NCI-H128 (cell line): ENCODE measurements around the gene TLR9.
A peak's percentile ranks its signal among the peaks of the same experiment; 100 is the strongest.

Experiments used
- DNase-seq: peaks from one replicate; lab custom pipeline; 2025; ENCODE audit not compliant: unreplicated experiment; lab: John Stamatoyannopoulos, UW

TLR9 gene

DNA sequence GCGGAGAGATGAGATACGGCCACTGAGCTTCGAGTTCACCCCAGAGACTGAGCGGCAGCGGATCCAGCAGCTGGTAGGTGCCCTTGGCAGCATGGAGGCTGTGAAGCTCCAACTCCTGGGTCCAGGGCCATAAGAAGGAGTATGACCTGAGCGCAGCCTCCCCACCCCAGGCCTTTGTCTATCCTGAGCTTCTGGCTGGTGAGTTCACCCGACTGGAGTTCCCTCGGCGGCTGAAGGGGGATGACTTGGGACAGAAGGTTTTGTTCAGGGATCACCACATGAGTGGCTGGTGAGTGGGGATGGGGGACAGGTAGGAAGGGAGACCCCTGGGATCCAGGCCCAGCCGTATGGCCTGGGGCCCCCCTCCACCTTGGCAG, 22.7 kb upstream of the TLR9 start:
- DNase-seq = no peak

DNA sequence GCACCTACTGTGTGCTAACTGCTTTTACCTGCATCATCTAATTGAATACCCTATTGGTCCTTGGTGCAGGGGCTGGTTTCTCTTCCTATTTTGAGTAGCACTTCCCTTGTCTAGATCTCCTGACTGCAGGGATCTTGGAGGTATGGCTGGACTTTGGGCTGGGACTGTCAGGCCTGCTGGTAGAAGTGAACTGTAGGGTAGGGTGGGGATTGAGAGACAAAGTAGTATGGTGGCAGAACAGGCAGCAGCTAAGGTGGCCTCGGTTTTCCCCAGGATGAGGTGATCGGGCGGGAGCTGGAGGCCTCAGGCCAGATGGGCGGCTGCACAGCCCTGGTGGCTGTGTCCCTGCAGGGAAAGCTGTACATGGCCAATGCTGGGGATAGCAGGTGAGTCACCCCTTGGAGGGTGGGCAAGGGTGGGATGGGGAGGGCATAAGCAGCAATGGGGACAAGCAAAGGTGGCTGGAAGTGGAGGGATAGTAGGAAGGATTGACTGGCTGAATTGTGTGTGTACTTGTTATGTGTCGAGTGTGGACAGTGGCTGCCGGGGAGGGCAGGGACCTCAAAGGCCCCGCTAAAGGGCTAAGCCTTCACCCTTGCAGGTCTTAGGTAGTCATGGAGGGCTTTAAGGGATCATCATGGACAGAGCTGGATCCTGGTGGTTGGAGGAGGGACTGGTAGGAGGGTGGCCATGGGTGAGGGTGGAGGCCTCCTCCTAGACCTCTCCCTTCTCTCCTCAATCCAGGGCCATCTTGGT, 22.1 kb upstream of the TLR9 start:
- no peak for DNase-seq

DNA sequence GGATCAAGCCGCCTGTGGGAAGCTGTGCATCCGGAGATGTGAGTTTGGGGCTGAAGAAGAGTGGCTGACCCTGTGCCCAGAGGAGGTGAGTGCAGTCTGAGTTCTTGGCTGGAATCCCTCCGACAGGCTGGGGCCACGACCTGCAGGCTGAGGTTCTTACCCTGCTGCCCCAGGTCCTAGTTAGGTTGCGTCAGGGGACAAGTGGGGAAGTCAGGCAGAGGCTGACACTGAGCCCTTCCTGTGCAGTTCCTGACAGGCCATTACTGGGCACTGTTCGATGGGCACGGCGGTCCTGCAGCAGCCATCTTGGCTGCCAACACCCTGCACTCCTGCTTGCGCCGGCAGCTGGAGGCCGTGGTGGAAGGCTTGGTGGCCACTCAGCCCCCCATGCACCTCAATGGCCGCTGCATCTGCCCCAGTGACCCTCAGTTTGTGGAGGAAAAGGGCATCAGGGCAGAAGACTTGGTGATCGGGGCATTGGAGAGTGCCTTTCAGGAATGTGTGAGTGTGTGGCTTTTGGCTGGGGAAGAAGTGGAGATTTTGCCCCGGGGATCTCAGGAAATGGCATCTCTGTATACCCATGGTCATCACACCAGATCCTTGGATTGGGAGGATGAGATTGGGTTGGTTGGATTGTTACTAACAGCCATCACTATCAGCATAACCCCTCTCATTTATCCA, 21.4 kb upstream of the TLR9 start:
- DNase-seq = no peak

DNA sequence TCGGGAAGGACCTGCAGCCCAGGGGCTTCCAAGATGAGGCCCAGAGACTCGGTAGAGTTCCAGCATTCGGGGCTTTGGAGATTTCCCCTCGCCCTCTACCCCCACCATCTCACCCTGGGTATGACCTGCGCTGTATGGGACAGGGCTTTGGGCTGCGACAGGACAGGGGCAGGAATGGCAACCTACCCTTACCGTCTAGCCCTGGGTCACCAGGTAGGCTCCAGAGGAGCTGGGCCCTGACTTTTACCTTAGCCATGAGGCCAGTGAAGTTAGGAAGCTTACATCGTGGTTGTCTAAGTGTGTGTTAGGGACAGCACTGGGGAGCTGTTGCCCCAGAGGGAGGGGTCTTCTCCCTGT, 20.8 kb upstream of the TLR9 start:
- DNase-seq = no peak

DNA sequence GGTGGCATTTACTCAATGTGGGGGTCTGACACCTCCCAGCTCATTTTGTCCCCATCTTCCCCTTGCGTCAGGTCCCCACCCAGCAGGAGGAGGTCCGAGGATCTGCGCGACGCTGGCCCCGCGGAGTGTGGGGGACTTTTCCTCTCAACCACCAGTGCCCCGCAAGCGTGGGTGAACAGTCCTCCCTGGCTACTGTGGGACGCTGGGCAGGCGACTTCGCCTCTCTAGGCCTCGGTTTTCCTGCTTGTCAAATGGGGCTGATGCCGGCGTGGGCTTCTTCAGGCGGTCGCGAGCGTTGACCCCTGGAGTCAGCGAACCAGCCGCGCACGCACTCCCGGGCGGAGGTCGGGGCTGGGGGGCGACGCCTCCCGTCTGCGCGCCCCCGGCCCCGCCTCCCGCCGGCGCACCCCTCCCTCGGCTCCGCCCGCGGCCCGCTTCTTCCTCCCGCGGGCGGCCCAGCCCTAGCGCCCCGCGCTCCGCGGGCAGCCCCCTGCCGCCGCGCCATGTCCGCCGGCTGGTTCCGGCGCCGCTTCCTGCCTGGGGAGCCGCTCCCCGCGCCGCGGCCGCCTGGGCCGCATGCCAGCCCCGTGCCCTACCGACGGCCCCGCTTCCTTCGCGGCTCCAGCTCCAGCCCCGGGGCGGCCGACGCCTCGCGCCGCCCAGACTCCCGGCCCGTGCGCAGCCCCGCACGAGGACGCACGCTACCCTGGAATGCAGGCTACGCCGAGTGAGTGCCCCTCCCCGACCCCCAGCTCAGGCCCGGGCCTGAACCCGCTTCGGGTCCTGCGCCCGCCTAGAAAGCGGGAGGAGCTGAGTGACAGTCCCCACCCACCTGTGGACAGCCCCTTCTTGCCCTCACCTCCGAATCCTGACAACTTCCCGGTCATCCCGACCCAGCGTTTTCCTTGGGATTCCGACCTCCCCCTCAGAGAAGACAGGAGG, 20.1 kb upstream of the TLR9 start, which contains the start of gene PPM1M:
Gene PPM1M (plus strand): TSS at position 438 of the 942 bp plus-strand sequence. CDS start 66 bp downstream, at position 504.
- DNase-seq = no peak

DNA sequence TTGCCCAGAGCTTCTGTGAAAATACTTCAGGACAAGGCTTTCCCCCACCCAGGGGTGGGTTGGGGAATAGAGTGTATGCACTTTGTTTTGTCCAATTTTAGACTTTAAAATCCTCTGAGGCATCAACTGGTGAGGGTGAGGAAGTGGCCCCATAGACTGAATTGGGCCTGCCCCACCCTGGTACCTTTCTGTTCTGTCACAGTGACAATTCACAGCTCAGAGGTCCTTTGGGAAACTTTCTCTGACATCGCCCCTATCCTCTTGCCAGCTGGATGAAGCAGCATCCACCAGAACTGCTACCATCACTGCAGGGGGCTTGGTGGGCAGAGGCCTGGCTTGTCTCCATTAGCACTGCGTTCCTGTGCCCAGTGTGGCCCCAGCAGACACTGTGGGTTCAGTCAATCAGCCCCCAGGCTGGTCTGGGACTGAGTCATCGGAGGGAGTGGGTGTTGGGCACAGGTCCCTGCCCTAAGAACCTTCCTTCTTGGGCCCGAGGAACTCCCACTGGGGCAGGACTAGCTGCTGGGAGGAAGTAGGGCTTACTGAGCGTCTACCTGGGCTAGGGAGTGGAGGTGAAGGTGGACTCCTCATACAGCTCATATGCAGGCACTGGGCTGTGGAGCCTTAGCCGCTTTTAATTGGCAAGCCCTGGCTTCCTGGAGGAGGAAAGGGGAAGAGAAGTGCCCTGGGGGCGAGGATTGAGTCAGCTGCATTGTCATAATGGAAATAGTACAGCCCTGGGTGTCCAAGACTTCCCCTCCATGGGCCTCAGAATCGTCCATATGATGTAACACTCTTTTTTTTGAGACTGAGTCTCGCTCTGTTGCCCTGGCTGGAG, 18.6 kb upstream of the TLR9 start:
- no peak for DNase-seq

DNA sequence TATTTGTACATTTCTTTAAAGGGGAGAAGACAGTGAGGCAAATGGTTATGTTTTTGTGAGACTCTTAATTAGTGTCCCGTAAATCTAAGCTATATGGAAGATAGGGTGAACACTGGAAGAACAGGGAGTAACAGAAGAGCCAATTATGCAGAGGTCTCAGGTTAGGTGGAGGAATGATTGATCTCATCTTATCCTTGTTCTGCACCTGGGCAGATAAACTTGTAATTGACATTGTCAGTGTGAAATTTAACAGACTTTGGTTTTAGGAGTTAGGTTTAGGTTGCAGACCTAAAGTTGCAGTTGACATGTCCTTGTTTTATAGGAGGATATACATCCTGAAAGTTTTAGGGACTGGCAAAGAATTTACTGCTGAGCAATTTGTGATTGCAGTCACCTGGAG, 16.6 kb upstream of the TLR9 start:
- no peak for DNase-seq

DNA sequence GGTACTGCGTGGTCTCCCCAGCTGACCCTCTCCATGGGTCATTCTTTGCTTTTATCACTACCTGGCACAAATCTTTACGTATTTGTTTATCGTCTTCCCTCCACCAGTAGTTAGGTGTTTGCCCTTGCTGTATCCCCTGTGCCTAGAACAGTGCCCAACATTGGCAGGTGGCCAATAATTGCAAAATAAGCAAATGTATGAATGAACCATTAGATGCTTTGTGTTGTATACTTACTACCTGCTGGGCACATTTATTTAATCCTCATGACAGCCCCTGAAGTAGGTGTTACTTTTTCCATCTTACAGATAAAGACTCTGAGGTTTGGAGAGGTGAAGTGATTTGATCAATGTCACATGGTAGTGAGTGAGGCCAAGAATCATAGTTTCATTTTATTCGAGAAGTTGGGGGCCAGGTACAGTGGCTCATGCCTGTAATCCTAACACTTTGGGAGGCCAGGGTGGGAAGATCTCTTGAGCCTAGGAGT, 15.5 kb upstream of the TLR9 start:
- DNase-seq = no peak

DNA sequence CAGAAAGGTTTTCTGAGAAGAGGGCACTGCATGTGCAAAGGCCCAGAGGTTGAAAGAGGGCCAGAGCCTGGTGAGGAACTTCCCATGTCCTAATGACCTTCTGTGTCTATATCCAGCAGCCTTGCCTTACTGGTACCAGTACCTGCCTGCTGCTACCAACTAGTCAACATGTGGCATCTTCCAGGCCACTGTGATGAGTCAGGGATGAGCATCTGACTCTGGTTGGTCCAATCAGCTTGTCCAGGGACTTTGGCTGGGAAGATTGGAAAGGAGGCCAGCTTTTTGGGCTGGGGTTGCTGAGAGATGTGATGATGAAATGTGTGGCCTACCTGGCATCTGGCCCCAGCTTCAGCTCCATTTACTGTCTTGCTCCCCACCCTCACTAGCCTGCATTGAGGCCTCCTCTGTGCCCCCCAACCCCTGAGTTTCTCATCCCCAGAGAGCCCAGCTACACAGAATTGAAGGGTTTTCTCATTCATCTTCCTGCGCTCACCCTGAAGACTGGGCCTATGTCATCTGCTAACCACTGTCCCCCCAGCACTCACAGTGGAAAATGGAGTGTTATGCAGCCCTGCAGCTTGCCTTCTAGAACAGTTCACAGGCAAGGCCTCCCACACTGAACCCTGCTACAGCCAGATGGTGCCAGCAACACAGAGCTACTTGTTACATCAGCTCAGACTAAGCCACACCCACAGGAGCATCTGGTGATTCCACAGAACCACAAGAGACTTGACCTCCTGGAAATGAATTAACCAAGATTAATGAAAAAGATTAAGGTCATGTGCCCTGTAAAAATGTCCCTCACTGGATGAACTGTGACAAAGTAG, 14.8 kb upstream of the TLR9 start:
- no peak for DNase-seq

DNA sequence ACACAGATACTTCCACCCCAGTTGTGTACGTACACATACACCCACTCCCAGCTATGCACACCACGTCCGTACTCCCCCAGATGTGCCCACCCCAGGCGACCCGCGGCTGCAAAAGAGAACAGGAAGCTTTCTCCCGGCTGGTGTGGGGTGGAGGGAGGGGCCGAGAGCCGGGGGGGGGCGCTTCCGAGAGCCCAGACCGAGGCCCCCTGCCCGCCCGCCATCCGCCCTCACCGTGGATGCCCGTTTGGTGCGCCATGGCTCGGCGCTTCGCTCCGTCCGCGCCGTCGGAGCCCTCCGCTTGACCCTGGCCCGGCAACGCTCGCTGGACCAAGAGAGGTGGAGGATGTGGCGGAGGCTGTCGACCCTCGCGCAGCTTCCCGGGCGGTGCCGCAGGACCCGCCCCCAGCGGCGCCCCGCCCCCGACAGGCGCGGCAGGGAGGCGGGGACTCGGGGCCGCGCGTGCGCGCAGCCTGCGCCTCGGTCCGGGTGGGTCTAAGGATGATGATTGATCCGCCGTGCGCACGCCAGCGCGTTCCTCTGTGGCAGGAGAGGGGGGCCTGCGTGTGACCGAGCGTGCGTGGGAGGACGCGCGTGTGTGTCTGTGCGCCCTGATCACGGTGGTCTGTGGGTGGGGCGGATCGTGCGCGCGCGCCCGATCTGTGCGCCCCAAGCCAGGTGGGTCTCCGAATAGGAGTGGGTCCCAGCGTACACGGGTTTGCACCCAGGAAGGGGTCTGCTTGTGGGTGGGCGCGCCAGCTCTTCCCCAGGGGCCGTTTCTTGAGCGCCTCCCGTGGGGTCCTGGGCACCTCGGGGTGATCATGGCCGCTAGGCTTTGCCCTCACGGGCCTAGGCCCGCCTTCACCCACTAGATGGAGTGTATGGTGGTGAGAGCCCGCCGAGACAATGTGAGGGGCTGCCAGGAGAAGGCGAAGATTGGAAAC, 13.6 kb upstream of the TLR9 start, which contains the start of gene TWF2:
Gene TWF2 (minus strand): TSS at position 398 of the 941 bp plus-strand sequence. CDS start 142 bp downstream, at position 256.
- DNase-seq = peak; percentile 48

DNA sequence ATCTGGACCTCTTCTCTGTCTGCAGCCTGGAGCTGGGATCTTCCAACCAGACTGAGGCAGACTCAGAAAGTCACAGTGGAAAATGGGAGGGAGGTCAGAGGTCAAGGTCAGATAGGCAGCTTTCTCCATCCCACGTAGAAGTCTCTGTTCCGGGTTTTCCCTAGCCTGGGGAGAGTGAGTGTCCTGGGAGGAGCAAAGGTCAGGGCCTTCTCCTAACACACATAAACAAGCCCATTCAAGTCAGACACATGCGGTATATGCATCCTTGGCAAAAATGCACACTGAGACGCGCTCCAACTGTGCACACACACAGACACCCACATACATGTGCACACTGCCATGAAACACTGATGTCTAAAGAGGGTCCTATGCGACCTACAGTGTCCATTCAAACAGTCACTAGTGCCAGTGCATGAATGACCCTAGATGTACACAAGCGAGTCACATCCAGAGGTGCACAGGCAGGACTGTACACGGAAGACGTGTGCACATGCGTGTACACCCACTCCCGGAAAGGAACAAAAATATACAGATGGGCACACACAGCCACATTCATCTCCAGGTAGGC, 12.8 kb upstream of the TLR9 start:
- no peak for DNase-seq

DNA sequence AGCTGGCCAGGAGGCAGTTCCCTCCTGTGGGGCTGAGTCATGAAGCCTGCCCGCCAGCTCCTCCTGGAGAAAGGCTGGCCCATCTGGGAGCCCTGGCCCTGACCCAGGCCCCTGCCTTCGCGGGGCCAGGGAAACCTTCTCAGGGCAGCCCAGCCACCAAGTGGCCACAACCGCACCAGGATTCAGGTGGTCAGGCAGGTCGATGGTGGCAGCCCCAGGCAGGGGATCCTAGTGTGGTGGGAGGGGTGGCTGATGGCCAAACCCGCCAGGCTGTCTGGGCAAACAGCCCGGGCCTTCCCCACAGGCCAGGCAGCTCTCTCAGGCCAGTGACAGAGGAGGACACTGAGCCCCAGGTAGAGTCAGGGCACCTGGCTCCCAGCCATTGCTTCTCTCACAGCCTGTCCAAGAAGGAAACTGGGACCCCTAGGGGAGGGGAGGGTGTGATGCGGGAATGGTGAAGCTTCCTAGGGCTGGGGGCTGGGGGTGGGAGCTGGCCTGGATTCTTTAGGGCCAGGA, 12.3 kb upstream of the TLR9 start:
- no peak for DNase-seq

DNA sequence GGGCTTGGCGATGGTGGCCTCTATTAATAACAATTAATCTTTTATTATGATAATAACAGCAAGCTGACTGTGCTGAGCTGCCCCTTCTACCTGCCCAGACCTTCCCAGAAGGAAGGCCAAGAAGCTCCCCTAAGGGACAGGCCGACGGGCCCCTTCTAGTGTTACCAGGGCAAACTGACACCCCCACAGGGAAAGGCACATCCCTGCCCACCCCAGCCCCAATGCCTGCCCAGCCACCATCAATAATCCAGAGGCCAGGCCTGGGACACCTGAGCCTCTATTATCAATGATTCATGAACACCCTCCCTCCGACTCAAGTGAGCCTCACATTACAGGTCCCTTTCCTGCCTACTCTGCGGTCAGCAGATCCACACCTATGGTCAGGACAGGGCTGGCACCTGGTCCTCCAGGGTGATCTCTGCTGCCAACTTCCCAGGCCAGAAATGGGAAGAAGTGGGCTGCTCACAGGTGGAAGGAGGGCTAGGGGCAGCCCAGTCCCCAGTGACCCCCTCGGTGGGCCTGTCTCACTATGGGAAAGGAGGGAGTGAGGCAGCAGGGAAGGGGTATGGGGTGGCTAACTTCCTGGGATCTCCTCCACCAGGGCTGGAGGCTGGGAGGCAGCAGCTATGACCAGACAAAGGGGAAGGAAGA, 11.7 kb upstream of the TLR9 start:
- no peak for DNase-seq

DNA sequence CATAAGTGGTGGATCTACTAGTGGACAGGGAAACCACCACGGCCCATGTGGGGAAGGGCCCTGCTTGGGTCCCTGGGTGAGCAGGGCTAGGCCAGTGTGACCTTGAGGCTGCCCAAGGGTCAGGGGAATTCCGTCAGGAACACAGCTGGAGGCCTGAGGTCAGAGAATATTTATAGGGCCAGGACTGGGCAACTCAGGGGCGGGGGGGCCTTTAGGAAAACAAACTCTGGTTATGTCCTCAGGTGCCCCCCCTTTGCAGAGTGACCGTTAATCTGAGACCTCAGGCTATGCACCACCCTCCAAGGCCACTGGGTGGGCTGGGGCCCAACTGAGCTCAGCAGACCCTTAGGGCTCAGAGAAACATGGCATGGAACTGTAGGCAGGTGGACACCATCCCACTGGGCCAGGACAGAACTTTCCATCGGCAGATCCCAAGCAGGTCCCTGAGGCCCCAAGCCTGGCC, 11.0 kb upstream of the TLR9 start:
- no peak for DNase-seq

DNA sequence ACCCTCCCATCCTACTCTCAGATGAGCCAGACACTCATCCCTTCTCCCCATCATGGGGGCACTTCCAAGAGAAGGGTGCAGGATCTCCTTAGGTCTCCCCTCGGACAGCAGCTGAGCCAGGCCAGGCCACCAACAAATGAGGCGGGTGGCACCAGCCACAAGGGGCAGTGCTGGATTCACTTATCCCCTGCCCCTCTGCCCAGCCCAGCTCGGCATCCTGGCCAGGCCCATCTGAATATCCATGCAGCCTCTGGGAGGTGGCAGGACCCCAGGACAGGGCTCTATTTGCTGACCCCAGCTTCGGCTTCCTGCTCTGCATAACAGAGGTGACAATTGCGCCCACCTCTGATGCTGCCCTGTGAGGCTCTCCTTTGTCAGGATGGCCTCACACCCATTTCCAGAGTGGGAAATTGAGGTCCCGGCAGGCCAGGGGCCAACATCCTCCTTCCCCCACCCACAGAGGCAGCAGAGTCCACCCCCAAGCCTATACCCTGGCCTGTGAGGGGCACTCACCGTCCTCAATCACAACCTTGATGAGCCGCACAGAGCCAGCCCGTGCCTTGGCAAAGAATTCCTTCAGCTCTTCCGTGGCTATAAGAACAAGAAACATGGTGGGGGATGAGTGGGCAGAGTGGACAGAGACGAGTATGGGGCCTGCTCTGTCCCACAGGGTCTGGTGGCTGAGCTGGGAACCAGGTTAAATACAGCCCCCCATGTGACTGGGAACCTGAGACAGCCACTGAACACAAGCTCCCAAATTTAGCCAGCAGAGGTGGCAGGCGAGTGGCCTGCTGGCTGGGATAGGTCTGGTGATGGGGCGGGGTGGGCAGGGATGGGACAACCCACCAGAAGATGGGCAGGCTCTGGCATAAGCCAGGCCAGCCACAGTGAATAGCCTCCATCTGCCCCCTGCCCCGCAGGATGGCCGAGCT, 9.3 kb upstream of the TLR9 start:
- DNase-seq = no peak

DNA sequence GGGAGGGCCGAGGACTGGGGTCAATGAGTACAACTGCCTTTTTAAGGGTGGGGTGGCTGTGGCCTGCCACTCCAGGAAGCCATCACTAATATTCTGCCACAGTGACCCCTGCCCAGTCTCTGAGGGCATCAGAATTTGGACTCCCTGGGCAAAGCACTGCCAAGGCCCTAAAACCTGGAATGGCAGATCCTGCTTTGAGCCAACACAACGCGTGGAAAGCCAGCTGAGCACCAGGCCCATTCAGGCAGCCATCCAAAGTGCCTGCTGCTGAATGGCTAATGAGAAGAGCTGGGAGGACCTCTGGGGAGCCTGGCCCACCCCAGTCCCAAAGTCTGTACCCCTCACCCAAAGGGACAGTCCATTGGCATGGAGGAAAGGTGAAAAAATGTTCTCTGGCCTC, 8.5 kb upstream of the TLR9 start:
- no peak for DNase-seq
